Hematopoietic multipotent progenitor cell treated with erythropoietin and hydrocortisone succinate and interleukin-3 and kit ligand, for 8 days (in vitro differentiated cells): ENCODE results near the gene CREM.

ENCODE experiments used
- DNase-seq: peaks from one replicate; pipeline ENCODE4 v3.0.0-alpha.2; 2015

Gene CREM

GRCh38 chr10:35223016-35223415, 96.4 kb downstream of the CREM start:
- DNase-seq: no peak

DNA sequence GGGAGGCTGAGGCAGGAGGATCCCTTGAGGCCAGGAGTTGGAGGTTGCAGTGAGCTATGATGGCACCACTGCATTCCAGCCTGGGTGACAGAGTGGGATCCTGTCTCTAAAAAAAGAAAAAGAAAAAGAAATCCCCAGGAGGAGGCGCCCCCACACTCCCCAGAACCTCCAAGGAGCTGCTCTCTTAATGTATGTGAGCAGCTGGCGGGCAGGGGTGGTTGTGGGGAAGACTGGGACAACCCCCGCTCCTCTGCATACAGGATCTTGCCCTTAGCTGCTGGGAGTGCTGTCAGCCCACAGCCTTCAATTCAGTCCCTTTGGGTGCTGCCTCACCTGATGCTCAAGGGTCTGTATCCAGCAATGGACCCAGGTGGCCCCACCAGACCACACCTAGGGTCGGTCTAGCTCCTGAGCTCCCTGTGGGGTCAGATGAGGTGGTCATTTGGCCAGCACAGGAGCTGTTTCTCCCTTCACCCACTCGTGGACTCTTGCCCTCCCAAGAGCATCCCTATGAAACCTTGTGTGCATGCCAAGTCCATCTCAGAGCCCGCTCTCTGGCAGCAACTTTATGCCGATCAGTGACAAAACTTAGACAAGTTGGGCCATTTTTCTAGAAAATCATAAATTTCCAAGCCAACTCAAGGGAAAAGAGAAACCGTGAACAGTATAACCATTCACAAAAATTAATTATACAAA, 97.5 kb downstream of the CREM start:
- no peak for DNase-seq

DNA sequence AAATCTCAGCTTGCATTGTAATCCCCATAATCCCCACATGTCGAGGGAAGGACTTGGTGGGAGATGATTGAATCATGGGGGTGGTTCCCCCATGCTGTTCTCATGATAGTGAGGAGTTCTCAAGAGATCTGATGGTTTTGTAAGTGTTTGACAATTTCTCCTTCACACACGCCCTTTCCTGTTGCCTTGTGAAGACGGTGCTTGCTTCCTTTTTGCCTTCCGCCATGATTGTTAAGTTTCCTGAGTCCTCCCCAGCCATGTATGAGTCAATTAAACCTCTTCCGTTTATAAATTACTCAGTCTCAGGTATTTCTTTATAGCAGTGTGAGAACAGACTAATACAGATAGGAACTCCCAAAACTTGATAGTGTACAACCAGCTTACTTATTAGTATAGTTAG, 98.6 kb downstream of the CREM start:
- DNase-seq: no peak

DNA sequence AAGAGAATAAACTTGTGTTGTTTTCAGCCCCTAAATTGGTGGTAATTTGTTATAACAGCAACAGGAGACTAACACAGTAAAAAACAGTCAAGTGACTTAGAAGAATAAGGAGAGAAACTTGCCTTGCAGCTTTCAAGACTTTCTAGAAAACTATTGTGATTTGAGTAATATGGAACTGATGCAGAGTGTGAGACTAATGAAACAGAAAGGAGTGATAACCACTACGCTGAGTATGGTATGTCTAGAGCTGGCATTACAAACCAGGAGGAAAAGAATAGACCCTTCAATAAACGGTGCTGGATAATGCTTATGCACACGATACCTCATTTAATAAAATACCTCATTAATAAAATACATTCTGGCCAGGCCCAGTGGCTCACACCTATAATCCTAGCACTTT, 99.9 kb downstream of the CREM start:
- no peak for DNase-seq

GRCh38 chr10:35228058-35228457, 101.4 kb downstream of the CREM start:
- no peak for DNase-seq

DNA sequence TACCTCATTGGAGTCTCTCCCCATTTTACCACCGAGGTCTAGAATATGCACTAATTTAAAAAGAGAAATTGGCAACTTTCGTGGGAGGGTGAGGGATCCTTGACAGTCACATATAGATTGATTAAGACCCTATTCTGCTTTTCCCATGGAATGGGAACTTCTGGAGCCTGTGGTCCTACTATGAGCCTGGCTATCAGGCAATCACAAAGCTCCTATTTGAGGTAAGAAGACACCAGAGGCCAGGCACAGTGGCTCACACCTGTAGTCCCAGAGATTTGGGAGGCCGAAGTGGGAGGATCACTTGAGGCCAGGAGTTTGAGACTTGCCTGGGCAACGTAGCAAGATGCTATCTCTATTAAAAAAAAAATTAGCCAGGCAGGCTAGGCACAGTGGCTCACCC, 105.0 kb downstream of the CREM start:
- DNase-seq: no peak

DNA sequence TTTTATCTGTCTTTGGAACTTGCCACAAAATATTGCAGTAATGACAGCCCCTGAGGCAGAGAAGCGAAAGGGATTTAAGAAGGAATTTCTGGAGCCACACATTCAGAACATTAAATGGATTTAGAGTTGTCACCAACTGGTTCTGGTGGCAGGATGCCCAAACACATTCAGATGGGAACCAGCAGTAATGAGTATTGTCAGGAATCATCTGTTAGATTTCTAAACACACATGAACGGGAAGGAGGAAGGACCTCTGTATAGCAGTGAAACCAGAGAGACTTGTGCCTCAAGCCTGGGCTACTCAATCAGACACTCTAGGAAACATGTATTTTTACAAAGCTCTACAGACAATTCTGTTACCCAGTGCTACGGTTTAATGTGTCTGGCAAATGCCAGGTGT, 105.9 kb downstream of the CREM start:
- DNase-seq: no peak

DNA sequence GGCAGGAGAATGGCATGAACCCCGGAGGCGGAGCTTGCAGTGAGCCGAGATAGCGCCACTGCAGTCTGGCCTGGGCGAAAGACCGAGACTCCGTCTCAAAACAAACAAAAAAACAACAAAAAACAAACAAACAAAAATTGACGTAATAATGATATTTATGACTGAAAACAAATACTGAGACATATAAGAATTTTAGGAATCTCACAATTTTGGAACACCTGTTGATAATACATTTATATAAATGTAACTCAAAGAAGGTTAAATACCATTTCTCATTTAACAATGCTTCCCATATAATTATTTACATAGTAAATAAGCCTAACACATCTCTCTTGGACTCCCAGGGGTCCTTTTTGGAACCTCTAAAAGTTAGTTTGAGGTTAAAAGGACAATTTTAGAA, 107.4 kb downstream of the CREM start:
- no peak for DNase-seq

DNA sequence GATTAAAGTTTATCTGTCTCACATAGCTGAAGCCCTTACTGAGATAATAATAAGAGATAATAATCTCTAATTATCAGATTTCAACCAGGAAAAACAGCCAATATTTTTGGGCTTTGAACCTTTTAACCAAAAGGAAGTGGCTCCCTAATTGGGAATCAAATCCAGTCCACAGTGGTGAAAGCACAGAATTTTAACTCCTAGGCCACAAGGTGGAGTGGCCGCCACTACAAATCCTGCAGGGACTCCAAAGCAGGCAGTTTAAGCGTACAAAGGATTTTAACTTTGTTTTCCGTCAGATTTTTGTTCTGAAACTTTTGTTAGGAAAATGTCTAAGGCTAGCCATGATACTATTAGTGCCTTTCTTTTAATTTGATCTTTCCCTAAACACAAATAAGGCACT, 110.1 kb downstream of the CREM start:
- no peak for DNase-seq

- no peak for DNase-seq
These were observed 111.3 kb downstream of the CREM start for GRCh38 chr10:35237766-35238512.

DNA sequence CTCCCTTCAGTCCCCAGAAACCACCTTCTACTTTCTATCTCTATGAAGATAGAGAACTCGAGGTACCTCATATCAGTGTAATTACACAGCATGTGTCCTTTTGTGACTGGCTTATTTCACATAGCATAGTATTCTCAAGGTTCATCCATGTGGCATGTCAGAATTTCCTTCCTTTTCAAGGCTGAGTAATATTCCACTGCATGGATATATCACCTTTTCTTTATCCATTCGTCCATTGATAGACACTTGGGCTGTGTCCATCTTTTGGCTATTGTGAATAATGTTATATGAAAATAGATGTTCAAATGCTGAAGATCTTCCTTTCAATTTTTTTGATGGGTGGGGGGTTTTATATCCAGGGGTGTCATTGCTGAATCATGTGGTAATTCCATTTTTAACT, 117.9 kb downstream of the CREM start:
- DNase-seq: no peak

GRCh38 chr10:35246770-35247343, 120.2 kb downstream of the CREM start:
- no peak for DNase-seq

DNA sequence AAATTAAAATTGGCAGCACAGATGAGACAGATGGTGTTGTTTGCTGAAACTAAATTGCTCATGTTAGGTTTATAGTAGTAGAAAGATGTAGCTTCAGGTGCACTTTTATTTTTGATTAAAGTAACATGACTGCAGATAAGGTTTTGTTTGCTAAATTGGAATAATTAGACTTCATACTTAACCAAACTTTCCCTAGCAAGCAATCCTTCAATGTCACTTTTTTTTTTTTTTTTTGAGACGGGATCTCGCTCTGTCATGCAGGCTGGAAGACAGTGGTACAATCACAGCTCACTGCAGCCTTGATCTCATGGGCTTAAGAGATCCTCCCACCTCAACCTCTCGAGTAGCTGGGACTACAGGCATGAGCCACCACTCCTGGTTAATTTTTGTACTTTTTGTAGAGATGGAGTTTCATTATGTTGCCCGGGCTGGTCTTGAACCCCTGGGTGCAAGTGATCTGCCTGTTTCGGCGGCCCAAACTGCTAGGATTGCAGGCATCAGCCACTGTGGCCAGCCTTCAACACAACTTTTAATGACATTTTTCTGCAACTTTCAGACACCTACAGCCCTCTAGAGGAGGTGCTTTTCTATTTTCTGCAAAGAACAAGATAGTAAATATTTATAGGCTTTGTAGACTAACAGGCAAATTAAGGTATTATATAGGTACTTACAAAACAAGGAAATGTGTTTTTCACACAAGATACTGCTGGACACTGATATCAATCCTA, 124.9 kb downstream of the CREM start:
- DNase-seq: no peak

- no peak for DNase-seq
These were observed 130.7 kb downstream of the CREM start for GRCh38 chr10:35257057-35257983.

DNA sequence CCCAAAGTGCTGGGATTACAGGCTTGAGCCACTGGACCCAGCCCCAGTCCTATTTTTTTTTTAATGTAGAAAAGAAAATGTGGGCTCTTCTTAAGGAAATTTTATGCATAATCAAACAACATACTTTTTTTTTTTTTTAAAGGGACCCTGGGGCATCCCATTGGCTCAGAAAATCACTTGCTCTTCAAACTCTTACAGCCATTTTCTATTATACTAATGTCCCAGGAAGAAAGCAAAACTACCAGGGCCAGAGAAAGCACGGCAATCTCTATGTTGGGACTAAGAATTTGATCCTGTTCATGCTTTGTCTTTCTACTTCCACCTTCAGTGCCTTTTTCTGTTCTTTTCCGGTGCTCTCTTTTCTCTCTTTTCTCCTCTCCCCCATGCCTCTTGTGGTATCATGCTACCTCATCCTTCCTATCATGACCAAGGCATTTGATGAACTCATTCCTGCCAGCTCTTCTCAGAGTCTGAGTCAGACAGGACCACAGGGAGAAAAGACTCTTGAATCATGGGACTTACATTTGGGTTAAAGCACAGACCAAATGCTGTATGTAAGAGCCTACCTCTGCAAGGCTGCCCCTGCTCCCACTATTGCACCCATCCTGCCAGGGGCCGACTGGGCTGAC, 133.2 kb downstream of the CREM start:
- no peak for DNase-seq

DNA sequence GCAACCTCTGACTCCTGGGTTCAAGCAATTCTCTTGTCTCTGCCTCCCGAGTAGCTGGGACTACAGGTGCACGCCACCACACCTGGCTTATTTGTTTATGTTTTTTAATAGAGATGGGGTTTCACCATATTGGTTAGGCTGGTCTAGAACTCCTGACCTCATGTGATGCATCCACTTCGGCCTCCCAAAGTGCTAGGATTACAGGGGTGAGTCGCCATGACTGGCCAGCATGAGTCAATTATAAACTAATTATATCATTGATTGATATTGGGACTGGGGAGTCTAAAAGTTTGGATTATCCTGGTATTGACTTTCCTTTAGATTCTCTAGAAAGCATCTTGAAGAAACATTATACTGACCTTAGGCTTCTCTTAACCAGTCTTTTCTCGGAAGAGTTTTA, 135.8 kb downstream of the CREM start:
- DNase-seq: no peak
